Activated CD4-positive, alpha-beta T cell treated with anti-CD3 and anti-CD28 coated beads, Interleukin-2, Interleukin-6, amounts not matched to agents 100 ng/mL and 50 ng/mL, durations not matched to agents 16 hours and 8 hours (primary cell): ENCODE results near the gene PHC2.

Experiments
- DNase-seq: peaks from one replicate; pipeline ENCODE4 v3.0.0-alpha.2; 2020

The PHC2 gene

GRCh38 chr1:33420870-33421775 is 9.8 kb downstream of the PHC2 start:
- no peak for DNase-seq

DNA sequence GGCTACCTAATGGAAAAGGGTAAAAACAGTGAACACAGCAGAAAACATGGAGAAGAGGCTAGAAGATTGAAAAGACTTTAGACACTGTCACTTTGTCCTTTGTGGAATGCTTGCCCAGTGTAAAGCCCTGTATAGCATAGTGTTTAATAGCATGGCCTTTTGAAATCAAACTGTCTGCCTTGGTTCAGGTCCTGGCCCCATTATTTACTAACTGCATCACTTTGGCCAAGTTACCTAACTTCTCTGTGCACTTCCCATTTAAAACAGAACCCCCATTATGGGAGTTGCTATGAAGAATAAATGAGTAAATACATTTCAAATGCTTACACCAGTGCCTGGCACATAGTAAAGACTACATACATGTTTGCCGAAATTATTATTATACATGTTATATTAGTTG is 12.1 kb downstream of the PHC2 start:
- DNase-seq = no peak

- no peak for DNase-seq
Measured at GRCh38 chr1:33414879-33415278, 16.0 kb downstream of the PHC2 start.

GRCh38 chr1:33410091-33410701 is 20.7 kb downstream of the PHC2 start:
- no peak for DNase-seq

DNA sequence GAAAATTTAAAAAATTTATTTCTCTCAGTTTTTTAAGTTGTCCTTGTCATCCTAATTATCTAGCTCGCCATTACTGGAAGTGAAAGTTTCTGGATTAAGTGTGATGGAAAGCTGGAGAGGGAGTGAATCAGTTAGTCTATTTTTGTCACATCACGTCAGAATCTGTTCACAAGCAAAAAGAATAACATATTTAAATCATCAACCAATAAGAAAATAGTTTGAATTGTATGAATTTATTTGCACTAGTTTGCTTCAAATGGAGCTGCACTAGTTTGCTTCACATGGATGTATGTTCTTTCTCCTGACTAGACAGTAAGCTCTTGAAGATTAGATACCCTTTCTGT is 22.8 kb downstream of the PHC2 start:
- DNase-seq = no peak

GRCh38 chr1:33407352-33408092 is 23.4 kb downstream of the PHC2 start:
- no peak for DNase-seq

DNA sequence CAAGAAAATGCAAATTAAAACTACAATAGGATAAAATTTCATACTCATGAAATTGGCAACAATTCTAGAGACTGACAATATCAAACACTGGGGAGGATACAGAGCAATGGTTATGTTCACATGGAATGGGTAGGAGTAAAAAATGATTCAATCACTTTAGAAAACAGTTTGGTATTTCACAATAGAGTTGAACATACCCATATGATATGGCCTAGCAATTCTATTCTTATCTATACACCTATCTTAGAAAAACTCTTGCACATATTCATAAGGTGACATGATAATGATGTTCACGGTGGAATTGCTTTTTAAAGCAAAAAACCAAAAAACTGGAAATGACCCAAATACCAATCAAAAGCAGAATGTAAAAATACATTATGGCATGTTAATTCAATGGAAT is 28.7 kb downstream of the PHC2 start:
- no peak for DNase-seq

DNA sequence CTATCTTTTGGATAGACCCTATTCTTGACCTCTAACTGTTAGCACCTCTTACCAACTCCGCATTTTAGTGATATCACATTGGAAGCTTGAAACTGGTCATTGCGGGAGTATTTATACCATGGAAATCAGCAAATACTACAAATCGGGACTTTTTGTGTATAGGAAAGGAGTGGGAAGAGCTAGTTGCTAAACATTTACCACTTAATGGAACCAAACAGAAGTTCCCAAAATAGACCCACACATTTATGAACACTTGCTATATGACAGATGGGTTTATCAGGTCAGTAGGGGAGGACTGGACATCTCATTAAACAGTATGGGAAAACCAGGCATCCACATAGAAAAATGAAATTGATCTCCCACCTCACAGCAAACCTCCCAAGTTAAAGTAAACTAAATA is 29.4 kb downstream of the PHC2 start:
- no peak for DNase-seq

GRCh38 chr1:33400153-33400911 is 30.6 kb downstream of the PHC2 start:
- DNase-seq = no peak

GRCh38 chr1:33399375-33399774 is 31.5 kb downstream of the PHC2 start:
- no peak for DNase-seq

DNA sequence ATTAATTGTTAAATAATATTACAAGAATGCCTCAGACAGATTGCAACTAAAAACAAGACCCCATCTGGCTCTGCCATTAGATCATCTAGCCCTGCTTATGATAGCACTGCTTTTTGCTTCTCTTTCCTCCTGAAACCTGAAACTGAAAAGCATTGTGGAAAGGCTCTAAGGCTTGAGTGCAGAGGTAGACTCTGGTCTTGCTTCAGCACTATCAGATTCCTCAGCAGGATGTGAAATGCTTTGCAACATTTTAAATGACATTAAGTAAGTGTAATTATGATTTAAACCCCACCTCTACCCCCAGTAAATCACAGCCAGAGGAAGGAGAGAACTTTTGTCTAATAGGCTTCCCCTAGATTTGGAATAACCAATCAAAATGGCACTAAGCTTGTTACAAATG is 32.9 kb downstream of the PHC2 start:
- no peak for DNase-seq

DNA sequence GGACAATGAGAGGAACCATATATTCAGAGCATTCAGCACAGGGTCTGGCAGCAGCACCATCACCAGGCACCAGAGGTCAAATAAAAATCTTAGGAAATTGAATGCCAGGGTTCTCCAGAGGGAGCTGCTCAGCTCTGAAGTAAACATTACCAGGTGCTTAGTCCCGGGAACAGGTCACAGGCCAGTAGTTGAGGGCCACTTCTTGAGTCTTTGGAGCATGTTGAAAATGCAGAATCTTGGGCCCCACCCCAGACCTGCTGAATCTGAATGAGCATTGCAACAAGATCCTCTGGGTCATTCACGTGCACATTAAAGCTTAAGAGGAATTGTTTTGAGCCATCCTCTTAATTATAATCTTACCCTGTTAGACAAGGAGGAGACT is 33.8 kb downstream of the PHC2 start:
- DNase-seq = no peak

- DNase-seq = peak; percentile 11
Measured at GRCh38 chr1:33396188-33397124, 34.4 kb downstream of the PHC2 start.

GRCh38 chr1:33394770-33395169 is 36.1 kb downstream of the PHC2 start:
- DNase-seq = no peak

DNA sequence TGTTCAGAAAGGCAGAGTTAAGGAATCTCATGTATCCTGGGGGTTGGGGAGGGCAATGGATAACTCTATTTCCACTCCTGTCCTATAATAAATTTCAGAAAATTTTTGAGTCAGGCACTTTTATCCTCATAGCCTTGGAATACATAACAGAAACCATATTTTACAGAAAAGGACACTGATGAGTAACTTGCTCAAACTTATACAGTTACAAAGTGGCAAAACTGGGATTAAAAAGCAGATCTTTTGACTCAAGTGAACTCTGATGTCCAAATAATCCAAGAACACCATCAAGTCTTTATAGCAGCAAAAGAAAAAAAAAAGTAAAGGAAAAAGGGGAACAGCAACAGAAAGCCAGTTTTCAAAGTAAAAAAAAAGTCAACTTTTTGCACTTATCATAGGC is 36.9 kb downstream of the PHC2 start:
- DNase-seq = no peak

GRCh38 chr1:33393524-33393923 is 37.4 kb downstream of the PHC2 start:
- DNase-seq = no peak

- DNase-seq = no peak
Measured at GRCh38 chr1:33392639-33393038, 38.3 kb downstream of the PHC2 start.

DNA sequence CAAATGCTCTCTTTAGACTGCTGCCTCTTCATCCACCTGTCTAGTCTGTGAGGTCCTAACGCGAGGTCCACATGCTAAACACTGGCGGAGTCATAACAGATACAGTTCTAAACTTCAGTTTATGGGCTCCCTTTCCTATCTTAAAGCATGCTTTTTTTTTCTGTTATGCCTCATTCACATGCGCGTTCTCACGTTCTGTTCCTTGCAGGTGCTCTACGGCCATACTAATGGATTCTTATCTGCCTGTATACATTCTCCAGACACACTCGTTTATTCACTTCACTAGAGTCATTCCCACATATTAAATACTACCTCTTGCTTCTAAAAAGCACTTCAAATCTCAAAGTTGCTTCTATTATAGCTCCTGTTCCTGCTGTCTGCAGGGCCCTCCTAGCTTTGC is 38.7 kb downstream of the PHC2 start:
- DNase-seq = no peak

DNA sequence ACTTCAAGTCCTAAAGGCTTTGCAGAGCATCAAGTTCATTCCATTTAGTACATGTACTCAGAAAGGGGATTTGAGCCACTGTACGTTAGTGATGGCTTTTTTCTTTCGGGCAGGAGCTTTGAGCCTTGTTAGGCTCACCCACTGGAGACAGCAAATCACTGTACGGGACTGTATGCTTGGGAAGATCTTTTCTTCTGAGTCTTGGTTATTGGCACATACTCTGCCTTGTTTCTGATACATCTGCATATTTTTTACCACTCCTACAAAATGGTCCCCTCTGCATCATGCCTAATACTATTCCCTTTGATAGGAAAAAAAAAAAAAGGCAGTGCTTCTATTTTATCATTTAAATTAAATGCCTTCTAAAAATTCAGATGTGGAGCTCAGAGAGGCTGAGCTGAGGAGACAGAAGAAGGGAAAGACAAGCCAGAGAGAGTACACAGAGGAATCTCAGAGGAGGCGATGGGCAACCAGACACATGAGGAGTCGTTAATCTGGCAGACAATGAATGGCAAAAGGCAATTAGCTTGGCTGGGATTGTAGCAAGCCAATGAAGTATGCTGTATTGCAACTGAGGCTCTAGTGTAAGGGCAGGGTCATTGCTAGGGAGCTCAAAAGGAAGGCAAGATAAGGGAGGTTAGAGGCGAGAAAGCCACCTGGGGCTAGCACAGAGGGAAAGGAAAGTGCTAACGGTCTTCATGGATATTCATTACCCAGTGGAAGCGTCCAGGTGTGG is 39.4 kb downstream of the PHC2 start:
- no peak for DNase-seq

- no peak for DNase-seq
Measured at GRCh38 chr1:33390542-33390941, 40.4 kb downstream of the PHC2 start.
